Esophagus mucosa (tissue), 1 donor: Measurements from ENCODE around the gene EIF2AK2. TPM values are rescaled to one million over a fixed set of nuclear protein-coding genes. Genes with fewer than 3 reads are reported as not detected.
"Not testable (repeated sequence)": the region's sequence is repeated elsewhere in the genome, so short reads cannot be mapped to it uniquely, and the experiment has no call there.

Experiments
- ATAC-seq: fragments of 200-7000 bp; cut with Tn5 transposase; one replicate; pipeline ENCODE4 v1.9.1; 2020
- total RNA-seq: library from RNA; stranded (reverse); gene quantifications from one replicate; pipeline ENCODE4 v1.2.4, GENCODE V29; 2023
- donor health status: DM: yes; HTN: yes; CAD: no.

The EIF2AK2 gene
- 15.4 TPM for total RNA-seq

DNA sequence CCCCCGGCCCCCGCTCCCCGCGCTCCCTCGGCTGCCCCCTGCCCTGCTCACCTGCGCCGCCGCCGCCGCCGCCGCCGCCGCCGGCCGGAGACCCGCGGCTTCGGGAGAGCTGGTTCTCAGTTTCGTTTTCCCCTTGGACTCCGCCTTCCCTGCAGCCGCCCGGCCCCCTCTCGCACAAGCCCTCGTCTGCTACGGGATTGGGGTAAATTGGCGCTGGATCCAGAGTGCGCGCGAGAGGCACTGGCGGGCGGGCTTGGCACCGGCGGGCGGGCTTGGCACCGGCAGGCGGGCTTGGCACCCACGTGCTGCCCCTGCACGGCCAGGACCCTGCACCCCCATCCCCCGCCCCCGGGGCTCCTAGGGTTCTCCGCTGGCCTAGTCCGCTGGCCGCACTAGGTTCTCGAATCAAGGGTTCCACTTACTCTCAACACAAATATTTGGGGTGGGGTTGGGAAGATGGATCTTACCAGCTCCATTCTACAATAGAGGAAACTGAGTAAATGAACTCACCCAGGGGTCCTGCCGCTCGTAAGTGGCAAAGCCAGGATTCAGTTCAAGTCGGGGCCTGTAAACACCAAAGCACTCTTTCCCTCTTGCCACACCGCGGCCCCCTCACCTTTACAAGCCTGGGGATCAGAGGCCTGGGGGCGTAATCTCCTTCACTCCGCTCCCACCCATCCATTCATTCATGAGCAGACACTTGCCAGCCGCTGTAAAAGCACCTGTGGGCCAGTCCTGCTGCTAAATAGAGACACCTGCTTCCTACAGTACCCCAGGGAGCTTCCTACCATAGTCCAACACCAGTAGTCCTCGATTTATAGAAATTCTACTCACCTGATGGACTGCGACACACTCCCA, at the start of gene EIF2AK2:
Gene EIF2AK2 (minus strand): TSS at position 124 of the 858 bp plus-strand sequence. CDS start 9,174 bp downstream, outside the sequence.
- ATAC-seq: peak; percentile 81

- ATAC-seq: no peak
Measured at GRCh38 chr2:37205689-37206341, 49.0 kb upstream of the EIF2AK2 start.

GRCh38 chr2:37205071-37205661, 48.4 kb upstream of the EIF2AK2 start:
- ATAC-seq: not testable (repeated sequence)

GRCh38 chr2:37203708-37204107, 46.9 kb upstream of the EIF2AK2 start:
- no peak for ATAC-seq

GRCh38 chr2:37201766-37202165, 45.0 kb upstream of the EIF2AK2 start:
- no peak for ATAC-seq

GRCh38 chr2:37201208-37201607, 44.4 kb upstream of the EIF2AK2 start:
- ATAC-seq: no peak

- no peak for ATAC-seq
Measured at GRCh38 chr2:37198681-37199065, 41.9 kb upstream of the EIF2AK2 start.

DNA sequence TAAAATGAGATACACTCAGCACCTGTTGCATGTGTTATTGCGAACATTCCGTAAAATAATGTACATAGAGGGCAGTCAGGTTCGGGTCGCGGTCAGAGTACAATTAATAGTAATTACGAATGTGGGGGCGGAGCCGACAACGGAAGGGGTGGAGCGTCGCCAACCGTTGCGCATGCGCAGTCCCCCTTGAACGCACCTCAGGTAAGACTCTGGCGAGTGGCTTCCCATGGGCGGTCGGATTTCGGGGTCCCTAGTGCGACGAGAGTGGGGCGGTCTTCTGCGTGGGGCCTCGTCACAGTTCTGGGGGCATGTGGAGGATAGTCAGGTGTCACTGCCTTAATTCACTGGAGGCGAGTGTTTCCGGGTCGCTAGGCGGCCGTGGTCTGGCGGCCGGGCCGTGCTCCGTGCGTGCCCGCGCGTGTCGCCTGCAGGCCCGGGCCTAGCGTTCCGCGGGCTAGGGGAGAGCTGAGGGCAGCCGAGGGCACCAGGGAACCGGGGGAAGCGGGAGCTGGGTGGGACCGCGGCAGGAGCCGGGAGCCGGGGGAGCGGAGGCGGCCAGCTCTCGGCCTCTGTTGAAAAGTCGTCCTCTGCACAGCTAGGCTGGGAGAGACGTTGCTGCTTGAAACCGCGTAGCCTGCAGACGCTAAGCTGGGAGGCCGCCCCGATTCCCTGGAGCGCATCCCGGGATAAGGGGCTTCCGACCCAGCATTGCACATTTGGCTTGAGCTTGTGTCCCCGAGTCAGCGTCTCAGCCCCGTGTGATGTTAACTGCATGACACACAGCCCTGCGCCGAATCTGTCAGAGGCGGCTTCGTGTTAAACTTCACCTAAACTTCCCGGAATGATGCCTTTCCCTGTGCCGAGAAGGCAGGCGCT, 39.8 kb upstream of the EIF2AK2 start, which contains the start of gene CEBPZOS:
Gene CEBPZOS (plus strand): TSS at position 177 of the 876 bp plus-strand sequence. CDS start 3,209 bp downstream, outside the sequence.
- ATAC-seq: peak; percentile 86

DNA sequence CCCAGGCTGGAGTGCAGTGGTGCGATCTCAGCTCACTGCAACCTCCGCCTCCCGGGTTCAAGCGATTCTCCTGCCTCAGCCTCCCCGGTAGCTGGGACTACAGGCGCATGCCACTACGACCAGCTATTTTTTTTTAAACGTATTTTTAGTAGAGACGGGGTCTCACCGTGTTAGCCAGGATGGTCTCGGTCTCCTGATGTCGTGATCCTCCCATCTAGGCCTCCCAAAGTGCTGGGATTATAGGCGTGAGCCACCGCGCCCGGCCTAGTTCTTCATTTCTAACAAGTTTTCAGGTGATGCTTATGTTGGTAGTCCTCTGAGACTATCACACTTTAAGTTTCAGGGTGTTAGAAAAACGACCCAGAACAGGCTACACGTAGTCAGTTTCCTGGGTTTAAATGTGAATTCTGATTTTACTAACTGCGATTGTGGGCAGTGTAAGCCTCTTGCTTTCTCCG, 39.1 kb upstream of the EIF2AK2 start:
- ATAC-seq: not testable (repeated sequence)

DNA sequence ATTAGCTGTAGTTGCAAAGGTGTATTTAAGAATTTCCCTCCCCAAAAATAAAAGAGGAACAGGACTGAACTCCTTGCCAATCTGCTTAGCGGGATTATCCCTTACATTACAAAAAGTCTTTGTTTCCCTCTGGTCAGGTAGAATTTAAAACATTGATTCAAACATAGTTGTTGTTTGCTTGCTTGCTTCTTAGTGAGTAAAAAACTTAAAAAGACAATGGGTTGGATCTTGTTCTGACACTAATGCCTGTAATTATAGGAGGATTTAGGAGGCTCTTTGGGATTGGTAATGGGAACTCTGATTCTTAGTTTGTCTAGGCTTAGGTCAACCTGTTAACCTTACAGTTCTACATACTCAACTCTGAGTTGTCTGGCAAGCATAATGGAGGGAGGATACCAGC, 35.8 kb upstream of the EIF2AK2 start:
- ATAC-seq: peak; percentile 15

- no peak for ATAC-seq
Measured at GRCh38 chr2:37191747-37192146, 35.0 kb upstream of the EIF2AK2 start.

GRCh38 chr2:37191253-37191652, 34.5 kb upstream of the EIF2AK2 start:
- no peak for ATAC-seq

- ATAC-seq: no peak
Measured at GRCh38 chr2:37190290-37190689, 33.5 kb upstream of the EIF2AK2 start.

DNA sequence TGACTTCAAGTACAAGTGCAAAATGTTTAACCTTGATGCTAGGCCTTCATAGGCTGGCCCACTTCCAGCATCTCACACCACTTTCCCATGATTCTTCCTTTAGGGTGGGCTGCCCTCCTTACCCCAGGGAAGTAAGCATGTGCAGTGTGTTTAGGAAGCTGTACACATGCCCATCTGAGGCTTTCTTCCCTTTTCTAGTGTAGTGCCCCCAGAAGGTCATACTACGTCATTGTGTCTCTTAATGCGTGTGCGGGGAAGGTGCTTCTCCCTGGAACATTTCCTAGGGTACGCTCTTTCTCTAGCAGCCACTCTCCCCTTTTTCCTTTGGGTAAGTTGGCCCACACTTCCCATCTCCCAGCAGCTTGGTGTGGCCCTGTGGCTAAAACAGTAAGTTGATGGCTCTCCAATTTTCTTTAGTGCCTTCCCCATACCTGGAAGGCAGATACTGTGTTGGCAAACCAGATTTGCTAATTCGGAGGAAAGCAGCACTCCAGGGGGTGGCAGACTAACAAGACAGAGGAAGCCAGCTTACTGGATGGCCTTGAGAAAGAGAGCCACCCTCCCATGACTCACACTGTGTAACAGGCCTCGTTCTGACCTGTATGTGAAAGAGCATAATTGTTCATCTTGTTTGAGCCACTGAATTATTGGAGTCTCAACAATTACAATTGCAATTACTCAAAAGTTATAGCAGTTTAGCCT, 32.8 kb upstream of the EIF2AK2 start:
- ATAC-seq: peak; percentile 98

GRCh38 chr2:37188570-37188969, 31.8 kb upstream of the EIF2AK2 start, which contains the start of gene SULT6B1:
Gene SULT6B1 (minus strand): TSS chr2:37188670. CDS start chr2:37188640, 30 bp downstream.
- ATAC-seq: no peak

DNA sequence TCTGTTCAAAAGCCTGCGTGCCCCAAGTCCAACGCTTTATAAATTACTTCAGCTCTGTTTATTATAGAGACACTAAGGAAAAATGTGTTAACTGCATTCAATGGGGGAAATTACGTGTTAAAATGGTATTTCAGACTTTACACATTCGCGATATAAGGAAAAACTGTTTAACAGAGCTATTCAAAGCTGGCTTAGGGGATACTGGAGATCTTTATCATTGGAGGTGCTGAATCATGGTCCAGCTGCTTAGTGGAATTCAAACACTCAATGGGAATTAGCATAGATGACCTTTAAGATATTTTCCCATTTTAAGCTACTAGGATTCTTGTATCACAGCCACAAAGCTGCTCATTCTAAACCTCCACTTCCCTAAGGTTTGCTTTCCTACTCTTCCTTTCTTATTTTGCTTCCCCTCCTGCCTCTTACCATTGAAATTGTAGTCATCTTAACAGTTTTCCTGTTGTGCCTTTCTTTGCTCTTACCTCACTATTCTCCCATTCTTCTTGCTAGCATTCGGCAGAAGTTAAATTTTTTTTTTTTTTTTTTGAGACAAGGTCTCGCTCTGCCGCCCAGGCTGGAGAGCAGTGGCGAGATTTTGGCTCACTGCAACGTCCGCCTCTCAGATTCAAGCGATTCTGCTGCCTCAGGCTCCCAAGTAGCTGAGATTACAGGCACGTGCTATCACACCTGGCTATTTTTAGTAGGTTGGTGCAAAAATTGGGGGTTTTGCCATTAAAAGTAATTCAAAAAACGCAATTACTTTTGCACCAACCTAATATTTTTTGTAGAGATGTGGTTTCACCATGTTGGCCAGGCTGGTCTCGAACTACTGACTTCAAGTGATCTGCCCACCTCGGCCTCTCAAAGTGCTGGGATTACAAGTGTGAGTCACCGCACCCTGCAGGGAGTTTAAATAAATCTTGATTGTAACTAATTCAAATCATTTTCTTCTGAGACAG, 25.2 kb upstream of the EIF2AK2 start:
- no peak for ATAC-seq

- no peak for ATAC-seq
Measured at GRCh38 chr2:37180640-37181039, 23.9 kb upstream of the EIF2AK2 start.

DNA sequence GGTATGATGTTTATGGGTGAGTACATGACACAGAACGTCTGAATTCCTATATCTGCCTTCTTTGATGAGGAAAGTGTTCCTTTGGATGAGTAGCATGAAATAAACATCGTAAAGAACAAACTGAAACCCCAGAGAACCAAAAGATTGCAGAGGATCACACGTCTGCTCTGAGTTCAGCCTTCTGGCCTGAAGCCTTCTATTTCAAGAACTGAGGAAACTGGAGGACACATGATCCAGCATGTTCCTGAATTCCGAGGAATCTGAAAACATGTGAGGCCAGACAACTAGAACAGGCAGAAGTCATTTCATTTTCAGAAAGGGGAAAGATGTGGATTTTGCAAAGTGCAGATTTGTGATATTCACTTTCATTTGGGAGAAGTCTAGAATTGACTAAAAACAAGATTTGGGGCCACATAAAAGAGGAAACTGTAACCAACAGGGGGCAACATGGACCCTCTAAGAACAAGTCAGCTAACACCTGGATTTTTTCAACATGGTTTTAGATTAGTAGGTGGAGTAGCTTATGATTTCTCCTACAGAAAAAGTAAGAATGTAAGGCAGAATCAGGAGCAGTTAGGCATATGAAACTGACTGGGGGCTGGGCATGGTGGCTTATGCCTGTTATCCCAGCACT, 23.3 kb upstream of the EIF2AK2 start:
- ATAC-seq: no peak

DNA sequence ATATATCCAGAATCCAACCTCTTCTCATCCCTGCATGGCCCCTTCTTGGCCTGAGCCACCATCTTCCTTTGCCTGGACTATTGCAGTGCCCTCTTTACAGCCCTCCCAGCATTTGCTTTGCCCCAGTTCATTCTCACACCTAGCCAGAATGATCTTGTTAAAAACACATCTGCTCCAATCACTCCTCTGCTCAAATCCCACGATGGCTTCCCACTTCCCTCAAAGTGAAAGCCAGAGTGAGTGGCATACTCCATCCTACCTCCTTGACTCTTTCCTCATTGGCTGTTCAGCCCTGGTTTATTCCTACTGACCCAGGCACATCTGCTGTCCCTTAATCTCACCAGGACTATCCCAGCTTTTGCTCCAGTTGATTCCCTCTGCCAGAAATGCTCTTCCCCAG, 17.0 kb upstream of the EIF2AK2 start:
- ATAC-seq: no peak

- ATAC-seq: no peak
Measured at GRCh38 chr2:37171624-37171950, 14.8 kb upstream of the EIF2AK2 start.
